ENCODE measurements around the gene SND1. TPM values are rescaled to one million over a fixed set of nuclear protein-coding genes. Genes with fewer than 3 reads are reported as not detected.

Gene SND1
- polyA plus RNA-seq, 3 donors: 158 to 177 (median 163) TPM

DNA sequence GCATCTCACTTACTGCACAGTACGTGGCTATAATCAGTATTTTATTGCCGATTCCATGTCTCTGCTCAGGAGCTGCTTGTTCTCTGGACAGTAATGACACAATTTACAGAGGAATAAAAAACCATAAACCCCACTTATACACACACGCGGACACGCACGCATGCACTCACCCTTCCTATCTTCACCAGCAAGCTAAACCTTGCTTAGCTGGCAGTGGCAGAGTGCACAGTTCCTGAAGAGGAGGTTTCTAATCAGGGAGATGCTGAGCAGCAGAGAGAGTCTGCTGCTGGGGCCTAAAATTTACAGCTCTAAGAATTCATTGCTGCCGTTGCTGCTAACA is 66.3 kb downstream of the SND1 start:
- no peak for DNase-seq (ENCODE audit: low read depth in 3 of 3, low spot score in 2 of 3)

DNA sequence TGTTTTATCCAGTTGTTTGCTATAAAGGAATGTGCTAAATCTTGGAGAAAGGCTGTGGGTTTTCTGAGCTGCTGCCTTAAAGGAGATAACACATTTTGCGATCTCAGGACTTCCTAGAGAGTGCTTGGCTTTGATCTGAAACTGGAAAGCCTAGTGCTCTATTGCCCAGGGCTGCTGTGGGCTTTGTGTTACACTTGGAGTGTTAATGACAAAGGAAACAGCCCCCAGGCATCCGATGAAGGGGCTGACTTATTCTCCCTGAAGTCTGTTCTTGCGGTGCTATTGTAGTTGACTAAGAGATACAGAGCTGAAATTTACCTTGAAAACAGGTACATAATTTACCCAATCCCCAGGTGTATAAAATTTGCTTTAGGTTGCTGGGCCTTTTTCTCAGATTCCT is 74.5 kb downstream of the SND1 start:
- DNase-seq (ENCODE audit: low read depth in 3 of 3, low spot score in 2 of 3): no peak

DNA sequence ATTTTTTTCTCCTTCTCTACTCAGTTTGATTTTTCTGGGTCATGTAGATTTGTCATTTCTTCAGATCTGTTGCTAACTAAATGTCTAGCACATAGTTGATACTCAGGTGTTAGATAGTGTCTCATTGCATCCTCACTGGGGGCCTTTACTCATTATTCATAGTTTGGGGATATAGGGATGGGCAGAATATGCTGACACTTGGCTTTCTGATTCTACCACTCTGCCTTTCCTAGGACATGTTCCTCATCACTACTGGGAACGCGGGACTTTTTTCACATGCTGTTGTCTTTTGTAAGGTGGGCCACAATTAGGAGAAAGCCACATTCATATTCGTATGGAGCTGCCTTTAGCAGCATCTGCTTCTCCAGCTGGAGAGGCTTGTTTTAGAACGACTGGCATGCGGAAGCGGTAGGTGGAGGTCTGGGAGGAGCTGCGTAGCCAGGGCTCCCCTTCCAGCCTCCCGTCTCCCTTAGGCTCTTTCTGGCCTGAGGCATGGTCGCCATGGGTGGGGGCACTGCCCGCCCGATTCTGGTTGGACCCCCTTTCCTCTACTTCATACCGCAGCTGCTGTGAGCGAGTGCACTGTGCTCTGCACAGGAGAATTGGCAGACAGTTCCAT is 78.8 kb downstream of the SND1 start:
- no peak for DNase-seq (ENCODE audit: low read depth in 3 of 3, low spot score in 2 of 3)

DNA sequence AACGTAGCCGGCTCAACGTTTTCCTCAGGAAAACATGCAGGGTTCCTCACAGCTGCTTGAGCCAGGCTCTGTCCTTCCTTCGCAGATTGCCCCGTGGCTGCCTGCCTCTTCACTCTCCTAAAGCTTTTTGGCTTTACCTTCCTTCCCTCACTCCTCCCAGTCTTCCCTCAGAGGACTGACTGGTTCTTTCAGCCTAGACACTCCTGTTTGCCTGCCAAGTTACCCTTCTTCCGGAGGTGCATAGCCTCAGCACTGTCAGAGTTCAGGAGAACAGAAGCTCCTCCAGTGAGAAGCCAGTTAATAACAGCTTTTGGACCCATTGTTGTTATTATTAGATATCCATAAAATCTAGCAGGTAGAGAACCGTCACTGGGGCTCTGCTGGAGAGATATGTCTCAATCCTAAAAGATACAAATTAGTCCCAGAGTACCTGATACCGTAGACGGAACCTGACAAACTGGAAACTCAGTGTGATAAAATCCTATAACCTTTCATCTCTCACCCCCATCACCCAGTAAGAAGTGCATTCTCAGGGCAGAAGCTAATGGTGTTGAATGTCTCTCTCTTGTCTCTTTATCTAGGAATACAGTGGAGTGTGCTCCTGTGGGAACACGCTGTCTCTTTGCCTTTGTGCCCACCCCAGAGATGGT is 79.6 kb downstream of the SND1 start:
- no peak for DNase-seq (ENCODE audit: low read depth in 3 of 3, low spot score in 2 of 3)

DNA sequence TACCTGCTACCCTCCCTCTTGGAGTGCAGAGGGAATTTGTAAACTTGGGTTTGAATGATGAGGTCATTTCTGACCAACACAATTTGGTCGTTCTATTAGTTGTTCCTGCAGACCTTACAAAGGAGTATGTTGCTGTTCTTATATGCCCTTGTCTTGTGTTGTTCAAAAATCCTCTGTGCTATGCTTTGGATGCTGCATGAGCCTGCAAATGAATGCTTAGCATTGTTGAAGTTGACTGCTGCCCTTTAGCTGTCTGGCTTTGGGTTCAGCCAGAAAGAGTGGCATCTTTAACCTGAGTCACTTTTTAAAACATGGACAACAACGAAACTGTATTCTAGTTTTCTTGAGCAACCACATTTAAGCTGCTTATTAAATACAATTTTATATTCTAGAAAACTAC is 80.3 kb downstream of the SND1 start:
- no peak for DNase-seq (ENCODE audit: low read depth in 3 of 3, low spot score in 2 of 3)

DNA sequence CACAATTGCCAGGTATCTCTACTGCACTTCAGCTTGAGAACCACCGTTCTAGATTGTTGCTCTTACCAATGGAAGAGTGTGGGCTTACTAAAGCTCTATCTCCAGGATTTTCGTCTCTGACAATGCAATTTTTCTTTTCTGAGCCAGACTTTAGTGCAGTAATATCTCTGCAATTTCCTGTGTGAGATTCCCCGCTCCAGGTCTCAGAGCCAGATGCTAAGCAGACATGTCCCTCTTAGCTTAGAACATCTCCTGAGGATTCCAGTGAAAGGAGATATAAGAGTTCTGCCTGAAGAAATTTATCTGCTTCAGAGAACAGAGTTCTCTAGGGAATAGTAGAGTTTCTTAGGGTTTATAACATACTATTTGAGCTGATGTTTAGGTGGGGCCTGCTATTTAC is 82.0 kb downstream of the SND1 start:
- no peak for DNase-seq (ENCODE audit: low read depth in 3 of 3, low spot score in 2 of 3)

DNA sequence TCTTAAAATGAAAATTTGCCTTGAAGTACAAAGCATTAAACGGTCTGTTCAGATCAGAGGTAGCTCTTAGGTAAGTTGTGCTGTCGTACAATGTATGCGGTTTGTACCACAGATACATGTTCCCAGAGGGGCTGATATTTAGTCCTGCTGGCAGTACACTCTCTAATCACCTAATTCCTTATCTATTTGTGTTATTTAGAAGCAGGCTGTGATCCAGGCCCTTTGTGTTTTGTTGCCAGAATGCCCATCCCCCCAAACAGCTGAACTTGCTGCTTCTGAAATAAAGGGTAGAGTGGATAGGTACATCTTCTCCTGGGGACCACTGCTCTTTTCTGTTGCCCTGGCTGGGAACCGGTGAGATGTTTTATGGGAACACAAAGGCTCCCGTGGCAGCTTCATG is 84.5 kb downstream of the SND1 start:
- no peak for DNase-seq (ENCODE audit: low read depth in 3 of 3, low spot score in 2 of 3)

DNA sequence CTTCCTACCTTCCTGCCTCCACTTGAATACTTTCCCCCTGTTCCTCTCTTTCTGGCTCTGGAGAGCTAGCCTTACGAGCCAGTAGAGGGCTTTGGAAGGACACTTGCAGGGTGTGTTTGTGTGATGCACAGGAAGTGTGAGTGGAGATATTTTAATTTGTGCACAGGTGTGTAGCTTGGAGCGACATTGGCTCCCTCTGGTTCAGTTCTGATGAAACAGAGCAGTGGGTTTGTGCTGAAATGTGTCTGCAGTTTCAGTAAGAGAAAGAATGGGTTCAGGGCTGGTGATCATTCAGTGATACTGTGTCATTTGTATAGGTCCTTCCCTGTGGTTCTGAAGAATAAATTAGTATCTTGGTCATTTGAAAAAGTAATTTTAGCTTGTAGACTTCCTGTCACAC is 86.9 kb downstream of the SND1 start:
- DNase-seq (ENCODE audit: low read depth in 3 of 3, low spot score in 2 of 3): no peak

DNA sequence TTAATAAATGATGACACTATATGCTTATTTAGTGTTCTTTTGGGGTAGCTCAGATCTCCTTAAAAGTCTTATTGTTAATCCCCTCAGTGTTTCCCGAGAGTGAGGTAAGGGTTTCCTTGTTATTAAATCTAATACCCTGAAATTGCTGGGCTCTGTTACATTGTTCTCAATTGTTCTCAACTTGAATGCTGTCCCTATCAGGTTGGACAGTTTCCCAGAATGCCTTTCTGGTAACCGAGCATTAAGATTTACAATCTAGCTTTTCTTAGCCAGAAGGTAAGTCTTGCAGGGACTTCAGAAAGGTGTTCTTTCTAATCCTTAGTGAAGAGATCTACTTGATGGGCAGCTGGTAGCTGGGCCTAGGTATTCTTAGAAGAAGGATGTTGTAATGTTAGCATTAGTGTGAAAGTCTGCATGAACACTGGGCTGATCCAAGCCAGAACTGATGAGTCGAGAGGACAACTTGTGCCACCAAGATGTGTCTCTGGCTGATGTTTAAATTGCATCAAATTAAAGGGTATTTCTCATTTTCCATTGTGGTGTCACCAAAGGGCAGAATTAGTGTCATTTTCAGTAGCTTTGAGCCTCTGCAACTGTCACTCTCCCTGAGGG is 89.9 kb downstream of the SND1 start:
- DNase-seq (ENCODE audit: low read depth in 3 of 3, low spot score in 2 of 3): no peak

DNA sequence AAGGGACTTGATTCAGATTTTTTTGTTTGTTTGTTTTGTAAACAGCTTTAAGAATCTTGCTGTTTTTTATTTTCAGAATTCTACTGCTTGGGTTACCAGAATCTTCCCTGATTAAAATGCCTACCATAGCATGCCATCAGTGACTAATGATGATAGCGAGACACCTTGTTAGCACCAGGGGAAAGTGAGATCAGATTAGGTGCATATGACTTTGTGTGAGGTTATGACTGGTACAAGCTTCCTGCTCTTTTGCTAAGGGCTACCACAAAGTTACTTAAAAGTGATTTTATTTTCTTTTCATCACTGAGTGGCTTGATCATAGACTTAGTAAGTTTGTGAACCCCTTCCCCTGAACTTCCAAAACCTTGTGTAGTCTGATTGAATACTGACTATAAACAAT is 93.5 kb downstream of the SND1 start:
- no peak for DNase-seq (ENCODE audit: low read depth in 3 of 3, low spot score in 2 of 3)

DNA sequence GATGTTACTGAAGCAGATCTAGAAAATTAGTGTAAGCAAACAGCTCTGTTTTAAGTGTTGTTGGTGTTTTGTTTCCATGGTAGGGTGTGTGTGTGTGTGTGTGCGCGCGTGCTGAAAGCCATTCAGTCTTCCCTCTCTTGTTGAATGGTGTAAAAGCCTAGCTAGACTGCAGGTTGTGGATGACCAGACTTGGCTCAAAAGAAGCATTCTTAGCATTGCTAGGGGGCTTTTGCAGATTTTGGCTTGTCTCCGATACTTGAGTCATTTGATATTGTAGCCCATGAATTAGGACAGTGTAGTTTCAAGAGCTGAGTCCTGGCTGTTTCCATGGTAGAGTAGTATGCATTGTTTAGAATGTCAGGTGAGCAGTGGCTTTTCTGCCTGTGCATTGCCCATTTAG is 99.1 kb downstream of the SND1 start:
- DNase-seq (ENCODE audit: low read depth in 3 of 3, low spot score in 2 of 3): no peak

DNA sequence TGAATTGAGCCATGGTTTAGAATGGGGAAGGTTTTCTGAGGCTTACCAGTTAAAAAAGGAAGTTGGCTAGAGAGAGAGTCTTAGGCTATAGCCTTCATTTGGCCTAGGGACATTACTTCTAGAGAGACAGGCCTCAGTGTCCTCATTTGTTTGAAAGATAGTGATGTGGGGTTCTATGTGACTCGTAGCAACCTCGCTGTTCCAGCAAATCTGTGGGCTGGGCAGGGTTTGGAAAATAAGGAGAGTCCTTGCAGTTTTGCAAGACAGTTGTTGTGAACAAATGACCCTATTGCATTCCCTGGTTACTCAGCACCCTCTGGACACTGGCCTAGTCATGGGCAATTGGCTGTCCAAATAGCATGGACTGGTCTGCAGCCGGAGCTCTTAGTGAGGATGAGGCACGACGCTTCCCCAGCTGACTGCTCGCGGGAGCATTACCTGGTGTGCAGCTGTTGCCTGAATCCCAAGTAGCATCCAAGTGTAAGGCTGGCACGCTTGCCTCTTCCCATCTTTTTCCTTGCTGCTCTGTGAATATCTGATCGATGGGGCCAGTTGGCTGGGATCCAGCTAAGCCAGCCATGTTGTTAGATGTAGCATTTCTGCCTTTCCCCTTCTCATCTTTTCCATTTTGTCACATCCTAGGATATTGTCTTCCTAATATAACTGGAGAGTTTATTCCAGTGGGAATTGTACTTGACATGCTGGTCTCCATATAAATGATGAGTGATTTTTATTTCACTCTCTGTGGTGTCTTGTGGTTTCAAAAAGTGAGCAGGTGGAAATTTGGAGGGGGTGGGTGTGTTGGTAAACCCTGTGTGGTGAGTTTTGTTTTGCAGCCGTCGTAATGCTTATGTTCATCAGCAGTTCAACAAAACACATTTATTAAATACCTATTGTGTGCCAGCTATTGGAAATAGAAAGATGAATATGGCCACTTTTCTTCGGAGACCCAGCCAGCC is 99.8 kb downstream of the SND1 start:
- no peak for DNase-seq (ENCODE audit: low read depth in 3 of 3, low spot score in 2 of 3)

DNA sequence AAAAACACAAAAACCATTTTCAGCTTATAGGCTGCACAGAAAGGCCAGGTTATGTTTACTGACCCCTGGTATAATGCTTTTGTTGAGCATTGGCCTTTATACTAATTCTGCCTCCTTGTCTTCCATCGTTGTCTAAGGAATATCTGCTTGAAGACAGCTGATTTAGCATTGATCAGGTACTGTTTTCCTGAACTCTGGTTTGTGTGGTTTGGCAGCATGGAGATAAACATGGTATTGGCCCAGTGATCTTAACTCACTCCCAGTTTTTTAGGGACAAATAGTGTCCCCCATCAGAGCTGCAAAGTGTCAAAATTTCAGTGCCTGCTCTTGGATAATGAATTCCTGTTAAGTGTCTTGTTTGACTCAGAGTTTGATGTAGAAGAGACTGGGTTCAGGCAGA is 100.8 kb downstream of the SND1 start:
- no peak for DNase-seq (ENCODE audit: low read depth in 3 of 3, low spot score in 2 of 3)

DNA sequence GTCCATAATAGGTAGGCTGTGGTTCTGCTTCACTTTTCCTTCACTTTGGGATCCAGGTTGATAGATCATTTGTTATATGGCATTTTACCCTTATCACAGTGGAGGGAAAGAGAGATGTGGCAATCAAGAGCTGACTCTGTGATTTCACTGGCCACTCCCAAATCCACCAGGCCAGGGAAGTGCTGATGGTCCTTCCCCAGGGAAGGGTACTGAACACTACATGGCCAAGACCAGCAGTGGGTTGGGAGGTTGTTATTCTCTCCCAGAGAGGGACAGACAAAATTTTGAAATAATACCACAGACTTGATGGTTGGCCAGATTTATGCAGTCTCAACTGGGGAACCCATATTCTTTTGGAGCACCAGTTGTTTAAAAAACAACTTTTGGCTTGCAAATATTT is 102.5 kb downstream of the SND1 start:
- DNase-seq (ENCODE audit: low read depth in 3 of 3, low spot score in 2 of 3): no peak

DNA sequence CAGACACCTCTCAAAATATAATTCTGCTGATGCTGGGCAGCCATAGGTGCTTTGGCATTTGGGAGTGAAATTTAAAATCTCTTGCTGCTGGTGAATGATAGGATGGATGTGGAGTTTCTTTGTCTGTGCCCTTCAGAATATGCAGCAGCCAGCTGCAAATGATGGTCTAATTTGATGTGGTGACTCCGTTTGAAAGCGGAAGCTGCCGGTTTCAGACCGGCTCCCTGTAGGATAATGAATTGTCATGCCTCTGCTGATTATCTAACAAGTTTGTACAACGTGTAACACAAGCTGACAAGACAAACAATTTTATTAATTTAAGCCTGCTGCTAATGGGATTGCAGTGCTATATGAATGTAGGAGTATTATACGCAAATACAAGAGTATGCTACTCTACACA is 103.5 kb downstream of the SND1 start:
- DNase-seq (ENCODE audit: low read depth in 3 of 3, low spot score in 2 of 3): no peak

DNA sequence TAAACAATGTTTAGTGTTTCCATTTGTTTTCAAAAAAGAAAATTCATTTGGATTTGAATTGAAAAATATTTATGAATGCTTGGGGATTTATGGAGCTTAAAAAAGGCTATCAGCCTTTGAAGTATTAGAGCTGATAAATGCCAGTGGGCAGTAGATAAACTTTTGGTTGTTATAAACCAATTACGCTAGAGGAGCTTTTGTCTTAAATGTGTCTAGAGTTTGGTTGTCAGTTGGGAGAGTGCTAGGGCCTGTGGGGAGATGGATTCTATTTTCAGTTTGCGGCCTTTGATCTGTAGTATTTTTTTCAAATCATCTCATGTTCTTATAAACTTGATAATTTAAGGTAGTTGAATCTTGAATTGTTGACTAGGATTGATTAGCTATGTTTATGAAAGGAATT is 104.0 kb downstream of the SND1 start:
- DNase-seq (ENCODE audit: low read depth in 3 of 3, low spot score in 2 of 3): no peak

DNA sequence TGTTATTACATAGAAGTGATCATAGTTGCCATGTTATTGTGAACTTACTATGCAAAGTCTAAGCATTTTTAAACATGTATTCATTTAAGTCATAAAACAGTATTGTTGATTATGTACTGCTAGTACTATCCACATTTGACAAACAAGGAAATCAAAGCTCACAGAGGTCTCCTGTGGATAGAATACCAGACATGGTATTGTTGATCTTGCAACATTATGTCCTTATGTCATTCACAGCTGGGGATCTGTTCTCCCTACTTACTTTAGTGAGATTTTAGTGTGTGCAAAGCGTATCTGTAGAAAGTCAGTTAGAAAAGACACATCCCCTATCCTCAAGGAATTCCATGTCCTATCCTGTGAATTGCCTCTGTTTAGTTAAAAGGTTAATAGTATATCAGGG is 106.1 kb downstream of the SND1 start:
- no peak for DNase-seq (ENCODE audit: low read depth in 3 of 3, low spot score in 2 of 3)

DNA sequence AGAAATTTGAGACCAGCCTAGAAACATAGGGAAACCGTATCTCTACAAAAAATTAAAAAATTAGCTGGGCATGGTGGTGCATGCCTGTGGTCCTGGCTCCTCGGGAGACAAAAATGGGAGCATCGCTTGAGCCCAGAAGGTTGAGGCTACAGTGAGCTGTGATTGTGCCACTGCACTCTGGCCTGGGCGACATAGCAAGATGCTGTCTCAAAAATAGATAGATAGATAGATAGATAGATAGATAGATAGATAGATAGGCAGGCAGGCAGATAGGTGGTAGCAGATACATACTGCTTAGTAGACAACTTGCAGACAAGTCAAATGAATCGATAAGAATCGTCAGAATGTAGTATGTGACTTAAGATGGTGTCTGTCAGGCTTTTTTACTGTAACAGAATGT is 106.9 kb downstream of the SND1 start:
- no peak for DNase-seq (ENCODE audit: low read depth in 3 of 3, low spot score in 2 of 3)

DNA sequence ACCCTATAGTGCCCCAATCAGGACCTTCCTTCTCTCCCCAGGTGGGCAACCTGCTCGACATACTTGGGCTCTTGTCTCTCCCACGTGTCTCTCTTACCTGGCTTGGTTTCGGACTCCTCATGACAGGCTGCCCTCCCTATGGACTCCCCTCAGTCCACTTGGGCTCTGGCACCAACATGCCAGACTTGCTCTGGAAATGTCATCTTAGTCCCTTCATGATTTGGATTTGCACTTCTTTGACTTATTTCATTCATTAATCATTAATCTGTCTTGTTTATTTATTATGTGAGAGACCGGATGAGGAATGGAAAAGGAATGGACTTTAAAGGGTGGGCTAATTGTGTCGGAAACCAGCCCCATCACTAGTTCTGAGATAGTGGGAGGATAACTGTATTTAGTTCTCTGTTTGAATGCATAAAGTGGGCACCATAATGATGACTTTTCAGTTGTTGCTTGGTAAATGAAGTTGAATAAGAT is 108.0 kb downstream of the SND1 start:
- no peak for DNase-seq (ENCODE audit: low read depth in 3 of 3, low spot score in 2 of 3)

DNA sequence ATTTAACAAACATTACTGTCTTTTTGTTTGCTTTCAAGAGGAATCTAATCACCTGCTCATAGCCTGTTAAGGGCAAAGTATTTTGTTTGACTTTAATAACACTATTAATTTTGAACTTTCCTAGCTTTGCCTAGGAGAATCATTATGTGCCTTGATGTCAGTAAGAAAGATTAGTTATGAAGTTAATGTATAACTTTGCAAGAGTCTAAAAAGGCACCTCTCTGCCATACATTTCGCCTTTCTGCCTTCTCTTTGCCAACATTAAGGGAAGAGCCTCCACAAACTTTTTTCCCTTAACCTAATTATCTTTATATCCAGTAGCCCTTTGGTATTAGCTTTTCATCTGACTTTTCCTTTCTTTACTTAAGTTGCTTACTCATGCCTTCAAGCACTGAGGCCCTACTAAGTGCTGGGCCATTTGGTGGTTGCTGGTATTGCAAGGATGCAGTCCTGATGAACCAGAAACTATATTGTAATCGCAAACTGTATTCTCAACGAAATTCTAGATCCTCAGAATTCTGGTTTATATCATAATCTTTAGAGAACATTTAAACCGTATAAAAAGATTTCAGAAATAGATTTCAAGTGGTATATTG is 108.5 kb downstream of the SND1 start:
- no peak for DNase-seq (ENCODE audit: low read depth in 3 of 3, low spot score in 2 of 3)

DNA sequence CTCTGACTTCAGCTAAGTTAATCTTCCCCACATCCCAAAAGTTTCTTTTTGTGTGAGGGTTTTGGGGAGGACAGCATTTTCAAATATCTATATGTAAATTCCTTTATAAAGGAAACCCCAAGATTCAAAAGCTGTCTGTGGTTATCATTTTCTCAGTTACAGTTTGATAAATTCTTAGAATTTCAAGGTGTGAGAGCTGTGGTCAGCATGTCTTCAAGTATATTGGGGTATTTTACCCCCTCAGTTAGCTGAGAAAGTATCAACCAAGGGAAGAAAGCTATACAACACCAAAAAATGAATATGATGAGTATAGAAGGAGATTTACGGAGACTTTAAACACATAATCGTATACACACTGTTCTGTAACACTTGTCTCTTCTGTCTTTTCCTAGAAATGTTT is 109.2 kb downstream of the SND1 start:
- DNase-seq (ENCODE audit: low read depth in 3 of 3, low spot score in 2 of 3): no peak

All from right renal cortex interstitium (tissue), 3 donors.